Suppressor macrophage (primary cell): ENCODE measurements around the gene ERCC5.

Experiments used
- DNase-seq, 4 experiments: peaks; one replicate each; pipeline ENCODE4 v3.0.0-alpha.2; 2020 to 2022

Gene ERCC5

DNA sequence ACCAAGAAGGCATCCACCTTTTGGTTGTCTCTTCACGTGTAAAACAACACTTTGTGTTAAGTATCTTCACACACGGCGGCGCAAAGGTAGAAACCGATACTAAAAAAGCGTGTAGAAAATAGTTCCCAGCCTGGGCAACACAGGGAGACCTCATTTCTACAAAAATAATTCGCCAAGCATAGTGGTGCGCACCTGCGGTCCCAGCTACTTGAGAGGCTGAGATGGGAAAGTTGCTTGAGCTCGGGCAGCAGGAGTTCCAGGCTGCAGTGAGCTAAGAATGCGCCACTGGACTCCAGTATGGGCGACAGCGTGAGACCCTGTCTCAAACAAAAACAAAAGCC lies 573 bp upstream of the ERCC5 start:
- no peak for DNase-seq

DNA sequence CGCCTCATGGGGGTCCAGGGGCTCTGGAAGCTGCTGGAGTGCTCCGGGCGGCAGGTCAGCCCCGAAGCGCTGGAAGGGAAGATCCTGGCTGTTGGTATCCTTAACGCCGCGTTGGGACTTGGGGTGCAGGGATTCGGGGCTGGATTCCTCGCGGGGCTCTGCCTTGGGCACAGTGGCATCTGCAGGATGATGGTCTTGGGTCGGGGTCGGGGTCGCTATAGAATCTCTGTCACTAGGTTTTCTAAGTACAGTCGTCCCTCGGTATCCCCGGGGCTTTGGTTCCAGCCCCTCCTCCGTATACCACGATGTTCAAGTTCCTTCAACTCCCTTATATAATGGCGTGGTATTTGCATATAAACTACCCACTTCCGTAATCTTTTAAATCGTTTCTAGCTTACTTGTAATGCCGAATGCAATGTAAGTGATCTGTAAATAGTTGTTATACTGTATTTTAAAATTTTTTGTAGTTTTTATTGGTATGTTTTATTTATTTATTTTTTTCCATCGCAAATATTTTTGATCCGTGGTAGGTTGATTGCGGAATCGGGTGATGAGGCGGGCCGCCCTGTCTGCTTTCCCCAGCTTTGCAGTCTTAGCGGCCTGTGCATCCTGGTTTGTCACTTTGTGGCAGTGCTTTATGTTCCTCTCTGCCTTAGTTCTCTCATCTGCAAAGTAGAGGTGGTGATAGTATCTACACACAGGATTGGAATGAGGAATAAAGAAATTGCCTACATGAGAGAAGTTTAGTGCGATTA lies 606 bp downstream of the ERCC5 start:
- peak; percentile 69 to 82 (median 78) for DNase-seq

DNA sequence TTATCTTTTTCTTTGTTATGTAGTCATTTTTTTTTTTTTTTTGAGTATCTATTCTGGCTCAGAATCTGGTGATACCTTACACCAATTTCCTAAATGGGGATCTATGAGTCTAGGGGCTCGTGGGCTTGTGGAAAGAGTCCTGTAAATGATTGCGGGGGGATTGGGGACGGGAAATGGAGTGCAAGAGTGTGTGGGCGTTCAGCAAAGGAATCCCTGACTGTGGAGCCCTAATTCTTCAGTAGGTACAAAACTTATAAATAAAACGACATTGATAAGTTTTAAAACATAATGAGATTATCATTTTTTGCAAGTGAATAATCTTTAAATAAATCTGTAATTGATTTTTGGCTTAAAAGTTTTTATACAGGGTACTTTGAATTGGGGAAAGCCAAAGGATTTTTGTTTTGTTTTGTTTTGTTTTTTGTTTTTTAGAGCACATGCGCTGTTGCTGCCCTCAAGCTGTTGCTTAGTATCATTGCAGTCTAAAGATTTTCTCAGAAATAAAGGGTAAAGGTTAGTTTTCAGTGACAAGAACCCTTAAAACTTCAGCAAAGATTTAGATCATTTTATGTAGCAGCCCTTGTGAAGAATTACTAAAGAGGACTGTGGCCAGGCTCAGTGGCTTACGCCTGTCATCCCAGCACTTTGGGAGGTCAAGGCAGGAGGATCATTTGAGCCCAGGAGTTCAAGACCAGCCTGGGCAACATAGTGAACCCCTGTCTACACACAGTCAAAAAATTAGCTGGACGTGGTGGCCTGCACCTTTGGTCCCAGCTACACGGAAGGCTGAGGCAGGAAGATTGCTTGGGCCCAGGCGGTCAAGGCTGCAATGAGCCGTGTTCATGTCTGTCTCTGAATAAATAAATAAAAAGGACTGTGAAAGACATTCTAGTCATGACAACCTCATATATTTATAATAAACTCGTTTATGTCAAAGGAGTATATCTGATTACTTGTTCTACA lies 1.7 kb downstream of the ERCC5 start:
- peak; percentile 18 to 58 (median 46) for DNase-seq

DNA sequence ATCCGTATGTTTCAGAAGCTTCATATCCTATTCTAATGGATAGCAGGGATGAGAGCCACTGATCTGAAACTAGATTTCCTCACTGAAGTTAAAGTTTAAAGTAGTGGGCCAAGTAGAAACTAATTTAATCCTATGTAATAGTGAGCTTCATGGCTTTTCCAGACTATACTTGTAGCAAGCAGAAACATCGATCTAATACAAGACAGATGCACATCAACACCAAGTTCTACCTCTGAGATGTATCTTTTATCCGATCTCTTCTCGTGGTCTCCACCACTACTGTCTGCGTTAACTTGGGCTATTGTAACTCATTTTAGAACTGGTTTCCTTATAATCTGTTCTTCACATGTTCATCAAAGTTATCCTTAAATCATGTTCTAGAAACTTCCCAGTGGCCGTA lies 3.1 kb downstream of the ERCC5 start:
- DNase-seq: no peak

DNA sequence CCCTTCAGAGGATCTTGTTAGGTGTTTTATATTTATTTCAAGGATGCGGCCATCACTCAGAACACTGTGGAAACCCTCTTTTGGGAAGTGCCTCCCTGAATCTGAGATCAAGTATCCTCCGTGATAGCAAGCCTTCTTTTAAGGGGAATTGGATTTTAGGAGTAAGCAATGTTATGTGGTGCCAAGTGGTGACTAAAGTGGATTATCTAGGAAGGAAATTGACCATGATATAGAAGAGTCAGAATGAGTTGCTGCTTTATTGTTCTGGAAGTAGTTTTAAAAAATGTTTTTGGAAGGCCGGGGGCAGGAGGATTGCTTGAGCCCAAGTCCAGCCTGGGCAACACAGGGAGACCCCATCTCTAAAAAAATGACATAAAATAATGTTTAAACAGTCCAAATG lies 6.7 kb downstream of the ERCC5 start:
- DNase-seq: no peak

DNA sequence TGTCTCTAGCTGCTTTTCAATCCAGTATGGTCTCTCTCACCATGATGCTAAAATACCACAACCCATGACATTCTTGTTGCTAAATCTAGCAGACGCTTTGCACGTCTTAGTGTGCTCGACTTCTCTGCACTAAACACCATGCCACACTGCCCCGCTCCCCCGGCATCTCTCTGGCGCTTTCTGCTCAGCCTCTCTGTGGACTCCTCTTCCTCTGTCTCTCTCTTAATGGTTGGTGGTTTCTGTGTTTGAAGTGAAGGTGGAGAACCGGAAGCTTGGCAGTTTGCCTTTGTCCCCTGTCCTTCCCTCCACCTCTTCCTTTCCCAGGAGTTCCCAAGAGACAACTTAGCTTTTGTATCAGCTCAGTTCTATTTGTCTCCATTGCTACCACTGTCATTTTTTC lies 8.8 kb downstream of the ERCC5 start:
- no peak for DNase-seq

DNA sequence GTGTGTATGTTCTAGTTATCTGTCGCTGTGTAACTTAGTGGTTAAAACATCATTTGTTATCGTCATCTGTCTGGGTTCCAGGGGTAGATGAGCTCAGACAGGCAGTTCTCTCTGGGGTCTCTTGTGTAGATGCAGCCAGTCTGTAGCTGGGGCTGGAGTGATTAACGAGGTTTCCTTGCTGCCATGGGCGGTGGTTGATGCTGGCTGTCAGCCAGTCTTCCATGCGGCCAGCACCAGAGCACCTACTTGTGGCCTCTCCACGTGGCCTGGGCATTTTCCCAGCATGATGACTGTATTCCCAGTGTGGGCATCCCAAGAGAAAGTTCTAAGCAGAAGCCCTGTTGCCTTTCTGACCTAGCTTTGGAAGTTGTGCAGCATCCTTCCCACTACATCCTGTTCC lies 10.7 kb downstream of the ERCC5 start:
- DNase-seq: no peak

DNA sequence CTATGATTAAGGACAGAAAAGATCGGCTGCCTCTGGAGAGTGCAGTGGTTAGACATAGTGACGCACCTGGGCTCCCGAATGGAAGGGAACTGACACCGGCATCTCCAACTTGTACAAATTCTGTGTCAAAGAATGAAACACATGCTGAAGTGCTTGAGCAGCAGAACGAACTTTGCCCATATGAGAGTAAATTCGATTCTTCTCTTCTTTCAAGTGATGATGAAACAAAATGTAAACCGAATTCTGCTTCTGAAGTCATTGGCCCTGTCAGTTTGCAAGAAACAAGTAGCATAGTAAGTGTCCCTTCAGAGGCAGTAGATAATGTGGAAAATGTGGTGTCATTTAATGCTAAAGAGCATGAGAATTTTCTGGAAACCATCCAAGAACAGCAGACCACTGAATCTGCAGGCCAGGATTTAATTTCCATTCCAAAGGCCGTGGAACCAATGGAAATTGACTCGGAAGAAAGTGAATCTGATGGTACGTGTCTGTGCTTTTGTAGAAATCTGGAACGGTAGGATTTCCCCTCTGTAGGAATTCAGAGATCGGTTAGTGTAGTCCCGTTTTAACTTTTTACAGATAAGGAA lies 16.9 kb downstream of the ERCC5 start:
- no peak for DNase-seq

DNA sequence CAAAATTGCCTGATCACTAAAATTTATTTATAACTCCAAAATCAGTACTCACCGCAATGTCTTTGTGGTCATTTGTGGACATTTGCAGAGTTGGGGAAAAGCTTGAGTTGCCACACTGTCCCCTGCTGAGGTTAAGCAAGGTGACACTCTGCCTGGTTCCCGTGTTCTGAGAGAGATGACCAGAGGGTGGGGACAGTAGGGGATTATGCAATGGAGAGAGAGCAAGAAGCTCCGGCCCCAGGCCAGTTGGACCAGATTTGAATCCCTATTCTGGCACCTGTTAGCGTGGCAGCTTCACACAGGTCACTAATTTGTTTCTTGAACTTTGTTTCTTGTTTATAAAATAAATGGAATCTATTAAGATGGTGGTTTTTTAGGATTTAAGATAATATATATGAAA lies 17.8 kb downstream of the ERCC5 start:
- peak in 2 of 4 experiments; percentile 8 to 14 for DNase-seq

DNA sequence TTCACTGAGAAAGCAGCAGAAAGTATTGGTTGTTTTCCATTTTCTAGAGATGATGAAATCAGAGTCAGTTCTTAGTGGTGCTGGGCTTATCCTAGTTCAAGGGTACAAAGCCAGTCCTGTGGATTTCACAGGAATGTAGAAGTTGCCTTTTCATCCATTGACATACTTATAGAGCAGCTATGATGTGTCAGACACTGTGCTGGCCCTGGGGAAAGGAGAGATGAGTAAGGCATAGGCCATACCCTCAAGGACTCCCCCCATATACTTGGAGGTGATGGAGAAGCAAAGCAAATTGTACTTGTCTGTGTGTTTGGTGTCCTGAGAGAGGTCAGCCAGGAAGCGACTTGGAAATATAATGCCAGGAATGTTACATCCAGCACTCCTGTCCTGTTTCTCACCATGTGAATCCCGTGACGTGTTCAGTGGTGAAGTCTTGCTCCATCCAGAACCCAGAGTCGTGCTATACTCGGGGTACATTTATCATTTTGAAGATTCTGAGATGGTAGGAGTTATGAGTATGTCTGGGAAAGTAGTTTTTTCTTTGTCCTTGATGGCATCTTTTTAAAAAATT lies 22.6 kb downstream of the ERCC5 start:
- DNase-seq: no peak

DNA sequence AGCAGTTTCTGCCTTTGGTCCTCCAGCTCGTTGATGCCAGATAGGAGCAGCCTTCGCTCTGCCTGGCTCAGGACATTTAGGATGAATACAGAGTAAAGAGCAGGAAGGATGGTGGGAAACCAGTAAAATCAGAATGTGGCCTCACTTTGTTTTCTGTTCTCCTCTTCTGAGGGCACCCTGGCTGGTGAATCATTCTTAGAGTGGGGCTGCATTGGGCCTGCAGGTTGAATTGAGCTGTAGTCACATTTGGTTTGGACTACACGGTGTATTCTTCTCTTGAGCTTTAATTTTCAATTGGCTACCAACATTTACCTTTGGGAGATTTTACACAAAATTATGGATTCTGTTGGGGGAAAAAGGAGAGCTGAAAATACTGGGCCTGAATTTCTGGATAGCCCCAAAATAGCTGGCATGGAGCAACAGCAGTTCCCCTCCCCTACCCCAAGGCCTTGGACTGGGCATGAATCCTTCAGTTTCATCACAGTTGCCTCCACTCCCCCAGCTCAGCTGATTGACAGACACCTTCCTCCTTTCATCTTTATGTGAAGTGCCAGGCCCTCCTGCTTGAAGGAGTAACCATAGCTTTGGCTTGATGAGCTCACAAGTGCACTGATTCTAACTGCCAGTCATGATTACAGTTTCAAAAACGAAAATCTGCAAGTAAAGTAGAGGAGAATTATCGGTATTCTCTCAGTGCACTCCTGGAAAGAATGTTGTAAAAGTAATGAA lies 24.3 kb downstream of the ERCC5 start:
- peak; percentile 13 to 53 (median 44) for DNase-seq

DNA sequence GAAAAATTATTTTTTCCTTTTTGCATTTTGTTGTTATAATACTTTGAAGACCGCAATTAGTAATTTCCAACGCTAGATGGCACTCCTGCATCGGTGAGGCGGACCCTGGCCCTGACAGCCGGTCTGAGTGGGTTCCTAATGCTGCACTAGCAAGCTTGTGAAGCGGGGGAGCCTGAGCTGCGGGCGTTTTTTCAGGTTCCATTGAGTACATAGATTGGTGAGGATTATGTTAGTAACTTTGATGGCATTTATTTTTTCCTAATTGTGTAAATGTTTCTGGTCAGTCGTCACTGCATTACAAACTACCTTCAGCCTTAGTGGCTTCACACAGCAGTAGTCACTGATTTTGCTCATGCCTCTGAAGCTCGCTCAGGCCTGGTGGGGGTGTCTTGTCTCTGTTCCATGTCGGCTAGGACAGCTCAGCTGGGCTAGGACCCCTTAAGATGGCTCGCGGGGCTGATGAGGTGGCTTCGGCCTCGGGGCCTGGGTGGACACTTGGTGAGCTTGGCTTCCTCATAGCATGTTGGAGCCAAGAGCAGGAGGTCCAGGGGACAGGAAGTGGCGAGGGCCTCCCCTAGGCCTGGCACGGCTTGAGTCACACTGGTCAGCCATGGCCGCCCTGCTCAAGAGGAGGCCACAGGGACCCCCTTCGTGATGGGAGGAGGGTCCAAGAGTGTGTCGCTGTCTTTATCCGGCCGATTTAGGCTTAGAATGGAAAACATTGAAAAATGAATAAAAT lies 25.0 kb downstream of the ERCC5 start:
- peak; percentile 49 to 70 (median 62) for DNase-seq

DNA sequence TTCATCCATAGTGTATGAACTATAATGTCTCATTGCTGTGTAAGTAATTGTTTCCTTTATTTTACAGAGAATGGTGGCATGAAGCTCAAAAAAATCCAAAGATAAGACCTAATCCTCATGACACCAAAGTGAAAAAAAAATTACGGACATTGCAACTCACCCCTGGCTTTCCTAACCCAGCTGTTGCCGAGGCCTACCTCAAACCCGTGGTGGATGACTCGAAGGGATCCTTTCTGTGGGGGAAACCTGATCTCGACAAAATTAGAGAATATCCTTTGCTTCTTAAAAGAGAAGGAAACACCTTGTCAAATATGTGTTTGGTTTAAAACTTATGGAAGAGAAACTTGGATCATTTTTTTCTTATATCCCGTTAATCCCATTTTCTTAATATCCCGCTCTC lies 26.3 kb downstream of the ERCC5 start:
- DNase-seq: no peak

DNA sequence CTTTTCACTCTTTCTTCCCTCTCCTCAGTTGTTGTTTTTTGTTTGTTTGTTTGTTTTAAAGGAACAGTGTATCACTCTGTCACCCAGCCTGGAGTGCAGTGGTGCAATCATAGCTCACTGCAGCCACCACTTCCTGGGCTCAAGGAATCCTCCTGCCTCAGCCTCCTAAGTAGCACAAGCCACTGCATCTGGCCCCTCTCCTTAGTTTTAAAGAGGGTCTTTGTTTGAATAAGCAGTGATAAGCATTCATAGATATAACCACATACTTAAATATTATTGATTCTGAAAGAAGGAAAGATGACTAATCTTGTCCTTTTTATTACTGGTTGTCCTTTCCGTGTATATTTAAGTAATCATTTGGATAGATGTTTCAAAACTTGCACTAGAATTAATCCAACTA lies 26.7 kb downstream of the ERCC5 start:
- DNase-seq: no peak

DNA sequence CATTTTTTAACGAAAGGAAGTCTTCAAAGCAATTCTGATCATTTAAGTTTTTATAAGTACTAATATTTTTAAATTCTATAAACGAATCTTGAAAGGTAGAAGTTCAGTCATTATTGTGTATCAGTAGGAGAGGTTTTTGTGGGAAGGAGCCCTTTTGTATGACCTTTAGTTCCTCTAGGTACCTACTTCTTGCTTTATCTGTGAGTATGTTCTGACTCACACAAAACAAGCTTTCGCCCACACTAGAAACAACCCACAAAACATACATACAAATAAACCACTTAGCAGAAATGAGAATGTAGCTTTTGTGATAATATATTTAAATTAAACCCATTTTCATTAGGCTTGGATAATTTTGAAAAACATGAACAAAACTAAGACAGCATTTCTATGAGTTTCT lies 27.8 kb downstream of the ERCC5 start:
- peak; percentile 18 to 63 (median 40) for DNase-seq

DNA sequence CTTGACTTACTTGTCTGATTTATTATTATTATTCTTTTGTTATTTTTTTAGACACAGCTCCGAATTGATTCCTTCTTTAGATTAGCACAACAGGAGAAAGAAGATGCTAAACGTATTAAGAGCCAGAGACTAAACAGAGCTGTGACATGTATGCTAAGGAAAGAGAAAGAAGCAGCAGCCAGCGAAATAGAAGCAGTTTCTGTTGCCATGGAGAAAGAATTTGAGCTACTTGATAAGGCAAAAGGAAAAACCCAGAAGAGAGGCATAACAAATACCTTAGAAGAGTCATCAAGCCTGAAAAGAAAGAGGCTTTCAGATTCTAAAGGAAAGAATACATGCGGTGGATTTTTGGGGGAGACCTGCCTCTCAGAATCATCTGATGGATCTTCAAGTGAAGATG lies 29.4 kb downstream of the ERCC5 start:
- DNase-seq: no peak

DNA sequence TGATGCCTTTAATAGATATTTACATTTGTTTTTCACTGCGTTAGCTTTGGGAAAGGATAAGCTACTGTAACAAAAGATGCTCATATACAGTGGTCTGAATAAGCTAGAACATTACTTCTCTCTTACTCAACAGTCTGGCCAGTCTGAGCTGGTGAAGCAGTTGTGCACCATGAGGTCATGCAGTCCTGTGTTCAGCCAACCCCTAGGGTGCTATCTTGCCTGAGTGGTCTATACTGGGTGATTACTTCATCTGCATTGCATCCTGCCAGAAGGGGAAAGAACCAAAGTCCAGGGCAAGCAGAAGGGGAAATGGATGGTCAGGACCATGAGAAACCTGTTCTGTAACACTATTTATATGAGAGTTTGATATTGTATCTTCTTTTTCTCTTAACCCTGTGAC lies 31.5 kb downstream of the ERCC5 start:
- DNase-seq: peak; percentile 1 to 53 (median 14)

DNA sequence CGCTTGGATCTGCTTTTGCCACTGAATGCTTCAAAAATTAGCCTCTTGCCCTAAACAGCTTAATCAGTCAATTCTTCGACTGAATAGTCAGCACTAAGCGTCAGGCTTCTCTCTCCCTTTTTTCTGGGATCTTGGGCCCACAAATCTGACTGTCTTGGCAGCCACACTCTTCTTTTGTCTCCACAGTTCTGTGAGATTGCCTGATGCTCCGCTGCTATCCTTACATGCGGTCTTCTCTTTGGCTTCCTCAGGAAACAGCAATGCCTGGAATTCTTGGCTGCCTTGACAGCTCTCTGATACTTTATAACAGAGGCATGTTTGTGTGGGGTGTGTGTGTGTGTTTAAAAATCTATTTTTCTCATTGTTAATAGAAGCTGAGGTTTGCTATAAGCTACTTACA lies 32.6 kb downstream of the ERCC5 start:
- no peak for DNase-seq

DNA sequence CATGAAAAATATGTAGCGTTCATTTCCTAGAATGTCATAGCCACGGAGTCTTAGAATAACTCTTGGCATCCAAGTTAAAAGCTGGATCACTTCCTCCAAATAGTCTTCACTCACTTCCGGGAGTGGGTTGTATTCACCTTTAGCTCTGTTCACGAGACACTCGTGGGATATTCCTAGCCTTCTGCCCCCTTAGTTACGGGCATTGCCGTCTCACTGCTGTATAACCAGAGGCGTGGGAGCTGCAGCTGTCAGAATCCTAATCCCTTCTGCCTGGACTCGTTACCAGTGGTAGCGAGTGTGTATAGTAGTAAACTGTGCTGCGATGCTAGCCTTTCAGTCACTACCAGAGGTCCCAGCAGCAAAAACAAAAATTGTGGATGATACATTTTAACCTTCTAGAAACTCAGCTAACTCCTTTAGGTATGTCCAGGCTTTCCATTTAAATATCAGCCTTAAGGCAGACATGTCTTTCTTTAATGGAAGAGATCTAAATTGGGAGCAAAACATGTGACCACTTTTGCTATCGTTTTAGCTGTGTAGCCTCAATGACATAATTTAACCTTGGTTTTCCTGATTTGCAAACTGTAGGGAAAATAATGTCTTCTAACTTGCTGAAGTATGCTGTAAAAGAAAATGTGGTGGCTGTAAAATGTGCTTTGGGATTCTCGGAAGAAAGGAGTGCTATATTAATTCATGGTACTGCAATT lies 34.1 kb downstream of the ERCC5 start:
- DNase-seq: no peak

DNA sequence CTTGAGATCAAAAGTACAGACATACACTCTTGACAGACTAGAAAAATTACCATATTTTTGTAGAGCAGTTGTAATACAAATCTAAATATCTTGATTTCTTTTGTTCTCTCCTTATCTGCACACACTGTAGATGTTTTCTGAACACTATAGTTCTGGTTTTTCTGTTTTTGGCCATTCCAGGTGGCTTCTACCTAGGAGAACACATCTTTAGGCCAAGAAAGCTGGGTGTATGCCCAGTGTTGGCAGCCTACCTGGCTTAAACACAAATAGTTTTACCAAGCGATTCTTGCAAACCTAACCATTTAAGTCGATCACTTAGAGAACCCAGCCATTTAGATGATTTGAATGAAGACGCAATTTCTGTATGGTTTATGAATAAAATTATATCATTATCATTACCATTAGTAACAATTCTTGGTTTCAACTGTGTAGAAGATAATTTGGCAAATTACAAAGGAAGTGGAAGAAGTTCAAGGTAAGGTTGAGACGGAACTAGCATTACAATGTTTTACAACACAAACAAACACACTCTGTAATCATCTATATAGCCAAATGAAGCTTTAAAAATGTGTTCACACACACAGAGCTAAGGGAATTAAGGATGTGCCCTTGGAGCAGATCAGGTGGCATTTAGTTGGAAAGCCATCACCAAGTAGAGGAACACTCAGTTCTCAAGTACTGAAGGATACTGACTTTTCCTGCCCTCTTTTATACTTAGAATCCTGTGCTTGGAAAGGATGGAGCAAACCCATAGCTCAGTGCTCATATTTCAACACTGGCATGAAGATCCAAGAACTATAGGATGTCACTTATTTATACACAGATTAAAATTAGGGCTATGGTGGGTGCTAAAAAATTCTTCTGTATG lies 36.2 kb downstream of the ERCC5 start:
- no peak for DNase-seq
